Subcutaneous preadipocyte (primary cell): ENCODE measurements around the gene CDCA5. TPM values are rescaled to one million over a fixed set of nuclear protein-coding genes. Genes with fewer than 3 reads are reported as not detected.

Source experiments
- small RNA-seq: library from RNA; depleted of rRNA; stranded (forward); fragments of <200 nt; gene quantifications from one replicate; pipeline ENCODE3, GENCODE V24; 2012
- total RNA-seq: library from RNA; depleted of rRNA; stranded (reverse); fragments of >200 nt; gene quantifications from 2 replicates; pipeline ENCODE4 v1.2.3, GENCODE V29; 2012

The CDCA5 gene, protein sequence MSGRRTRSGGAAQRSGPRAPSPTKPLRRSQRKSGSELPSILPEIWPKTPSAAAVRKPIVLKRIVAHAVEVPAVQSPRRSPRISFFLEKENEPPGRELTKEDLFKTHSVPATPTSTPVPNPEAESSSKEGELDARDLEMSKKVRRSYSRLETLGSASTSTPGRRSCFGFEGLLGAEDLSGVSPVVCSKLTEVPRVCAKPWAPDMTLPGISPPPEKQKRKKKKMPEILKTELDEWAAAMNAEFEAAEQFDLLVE
- 12.5 and 18.6 TPM in 2 replicates for total RNA-seq

DNA sequence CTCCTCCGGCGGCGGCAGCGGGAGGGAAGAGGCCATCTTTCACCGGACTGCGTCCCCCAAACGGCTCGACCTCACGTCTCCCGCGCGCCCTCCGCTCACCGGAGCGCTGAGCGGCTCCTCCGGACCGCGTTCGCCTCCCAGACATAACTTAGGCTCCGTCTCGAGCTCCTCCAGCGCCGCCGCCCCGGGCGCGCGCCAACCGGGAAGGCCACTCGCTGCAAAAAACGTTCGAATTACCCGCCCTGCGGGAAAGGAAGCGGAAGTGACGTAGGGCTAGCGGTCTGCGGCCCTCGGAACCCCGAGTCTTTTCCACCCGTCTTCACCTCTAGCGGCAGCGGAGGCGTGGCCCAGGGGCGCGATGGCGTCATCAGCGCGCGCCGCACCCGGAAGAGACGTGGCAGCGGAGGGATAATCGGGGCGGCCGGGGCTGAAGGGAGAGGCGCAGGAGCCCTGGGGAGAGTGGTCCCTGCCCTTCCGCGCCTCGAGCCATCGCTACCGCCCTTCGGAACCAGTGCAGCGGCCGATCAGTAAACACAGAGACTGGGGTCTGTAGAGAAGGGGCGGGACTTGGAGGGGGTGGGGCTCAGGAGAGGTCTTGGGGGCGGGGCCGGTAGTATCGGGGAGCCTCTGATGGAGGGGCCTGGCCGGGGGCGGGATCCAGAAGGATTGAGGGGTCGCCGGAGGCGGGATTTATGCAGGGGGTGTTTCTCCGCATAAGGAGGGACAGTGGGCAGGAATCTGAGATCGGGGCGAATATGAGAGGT, at the start of gene CDCA5, which contains the start of gene ZFPL1:
CDCA5 (minus strand) TSS at position 207 of the 764 bp plus-strand sequence; CDS start at position 145, 62 bp downstream.
ZFPL1 (plus strand) TSS at position 389 of the 764 bp plus-strand sequence. CDS start 477 bp downstream, outside the sequence.

DNA sequence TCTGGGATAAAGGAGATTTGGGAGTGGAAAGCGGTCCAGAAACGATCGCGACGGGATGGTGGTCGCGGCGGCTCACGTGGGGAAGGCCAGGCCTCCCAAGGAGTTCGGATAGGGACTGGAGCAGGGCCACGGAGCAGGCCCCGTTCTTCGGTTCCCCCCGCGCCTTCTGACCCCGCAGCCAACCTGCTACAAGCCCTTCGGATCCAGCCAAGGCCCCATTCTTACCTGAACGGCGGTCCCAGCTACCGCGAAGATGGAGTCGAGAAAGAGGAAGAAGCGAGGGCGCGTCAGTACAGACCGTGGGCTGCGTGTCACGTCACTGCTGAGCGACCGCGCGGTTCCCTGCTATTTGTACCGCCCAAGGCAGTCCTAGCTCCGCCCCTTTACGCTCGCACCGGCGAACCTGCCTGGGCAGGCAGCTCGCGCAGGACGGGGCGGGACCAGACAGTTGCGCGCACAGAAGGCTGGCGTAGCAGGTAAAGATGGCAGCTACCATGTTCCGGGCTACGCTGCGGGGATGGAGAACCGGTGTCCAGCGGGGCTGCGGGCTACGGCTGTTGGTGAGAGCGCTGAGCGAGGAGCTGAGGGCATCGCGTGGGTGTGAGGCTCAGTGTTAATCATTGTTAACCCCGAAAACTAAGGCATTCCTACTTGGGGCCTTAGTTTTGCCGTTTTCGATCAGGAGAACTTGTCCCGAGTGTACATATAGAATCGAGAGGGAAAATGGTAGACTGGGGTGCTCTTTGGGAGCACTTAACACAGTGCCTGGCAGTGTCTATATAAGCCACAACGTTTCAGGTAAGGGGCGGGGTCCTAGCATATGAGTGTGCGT, 38.2 kb upstream of the CDCA5 start, which contains the start of the genes FAU and MRPL49:
FAU (minus strand) TSS at position 270 of the 832 bp plus-strand sequence. CDS start 321 bp downstream, outside the sequence.
MRPL49 (plus strand) TSS at position 457 of the 832 bp plus-strand sequence; CDS start at position 483, 26 bp downstream.

DNA sequence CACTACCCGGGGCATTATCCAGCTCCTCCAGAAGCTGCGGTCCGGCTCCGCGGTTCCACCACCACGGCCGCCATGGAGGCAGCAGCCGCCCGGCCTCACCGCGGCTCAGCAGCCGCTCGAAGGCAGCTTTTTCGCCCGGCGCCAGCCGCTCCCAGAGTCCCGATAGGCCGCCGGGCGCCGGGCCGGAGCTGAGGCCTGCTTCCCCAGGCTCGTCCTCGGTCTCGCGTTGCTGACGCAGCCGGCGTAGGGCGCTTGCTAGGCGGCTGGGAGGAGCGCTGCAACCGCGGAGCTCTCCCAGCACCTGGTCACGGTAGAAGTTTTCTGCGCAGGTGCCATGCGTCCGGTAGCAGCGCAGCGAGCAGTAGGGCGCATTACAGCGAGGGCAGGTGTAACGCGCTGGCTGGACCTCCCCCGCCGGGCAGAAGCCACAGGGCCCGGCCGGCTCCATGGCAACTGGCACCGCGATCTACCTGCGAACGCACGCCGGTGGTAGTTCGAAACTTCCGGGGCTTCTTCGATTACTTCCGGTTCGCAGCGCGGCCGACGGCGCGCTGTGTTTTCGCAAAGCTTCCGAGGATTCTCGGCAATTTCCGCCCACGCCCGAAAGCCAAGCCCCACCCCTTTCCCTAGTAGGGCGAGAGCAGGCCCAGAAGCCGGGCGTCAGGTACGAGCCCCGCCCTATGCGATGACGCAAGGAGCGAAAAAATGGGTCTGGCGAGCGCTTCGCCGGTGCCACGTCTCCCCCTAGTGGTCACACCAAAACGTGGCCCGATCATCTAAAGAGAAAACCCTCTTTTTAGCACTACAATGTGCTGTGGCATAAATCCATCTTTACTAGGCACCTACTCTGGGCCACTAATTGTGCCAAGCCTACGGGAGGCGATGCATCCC, 33.6 kb upstream of the CDCA5 start, which contains the start of gene ZNHIT2:
ZNHIT2 (minus strand) TSS at position 496 of the 891 bp plus-strand sequence; CDS start at position 448, 48 bp downstream.

DNA sequence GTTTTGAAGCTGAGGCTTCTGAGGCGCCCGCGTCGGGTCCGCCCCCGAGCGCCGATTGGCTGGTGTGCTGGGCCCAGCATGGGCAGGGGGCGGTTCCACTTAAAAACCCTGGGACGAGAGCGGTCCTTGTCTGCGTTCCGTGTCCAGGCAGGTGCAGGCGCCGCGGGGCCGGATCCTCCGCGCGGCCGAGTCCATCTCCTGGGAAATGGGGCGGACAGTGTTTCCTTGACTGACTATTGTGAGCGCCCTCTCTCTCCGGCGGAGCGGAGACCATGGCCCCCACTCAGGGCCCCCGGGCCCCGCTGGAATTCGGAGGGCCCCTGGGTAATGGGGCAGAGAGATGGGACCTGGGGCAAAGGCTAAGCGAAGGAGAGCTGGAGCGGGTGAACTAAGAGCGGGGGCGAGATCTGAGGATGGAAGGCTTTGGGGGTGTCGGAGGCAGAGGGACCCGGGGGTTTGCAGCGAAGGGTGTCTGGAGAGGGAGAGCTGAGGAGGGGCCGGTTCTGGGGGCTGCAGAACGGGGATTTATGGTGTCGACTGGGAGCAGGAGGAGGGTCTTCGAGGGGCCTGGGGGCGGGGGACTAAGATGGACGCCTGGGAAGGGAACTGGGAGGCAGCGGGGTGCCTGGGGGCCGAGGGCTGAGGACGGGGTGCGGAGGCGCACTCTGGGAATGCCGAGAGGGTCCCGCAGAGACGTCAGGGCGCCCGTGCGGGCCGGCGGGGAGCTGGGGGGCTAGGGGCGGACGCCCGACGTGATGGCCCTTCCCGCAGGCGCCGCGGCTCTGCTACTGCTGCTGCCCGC, 28.1 kb upstream of the CDCA5 start, which contains the start of gene TM7SF2:
TM7SF2 (plus strand) TSS at position 129 of the 802 bp plus-strand sequence; CDS start at position 273, 144 bp downstream.

DNA sequence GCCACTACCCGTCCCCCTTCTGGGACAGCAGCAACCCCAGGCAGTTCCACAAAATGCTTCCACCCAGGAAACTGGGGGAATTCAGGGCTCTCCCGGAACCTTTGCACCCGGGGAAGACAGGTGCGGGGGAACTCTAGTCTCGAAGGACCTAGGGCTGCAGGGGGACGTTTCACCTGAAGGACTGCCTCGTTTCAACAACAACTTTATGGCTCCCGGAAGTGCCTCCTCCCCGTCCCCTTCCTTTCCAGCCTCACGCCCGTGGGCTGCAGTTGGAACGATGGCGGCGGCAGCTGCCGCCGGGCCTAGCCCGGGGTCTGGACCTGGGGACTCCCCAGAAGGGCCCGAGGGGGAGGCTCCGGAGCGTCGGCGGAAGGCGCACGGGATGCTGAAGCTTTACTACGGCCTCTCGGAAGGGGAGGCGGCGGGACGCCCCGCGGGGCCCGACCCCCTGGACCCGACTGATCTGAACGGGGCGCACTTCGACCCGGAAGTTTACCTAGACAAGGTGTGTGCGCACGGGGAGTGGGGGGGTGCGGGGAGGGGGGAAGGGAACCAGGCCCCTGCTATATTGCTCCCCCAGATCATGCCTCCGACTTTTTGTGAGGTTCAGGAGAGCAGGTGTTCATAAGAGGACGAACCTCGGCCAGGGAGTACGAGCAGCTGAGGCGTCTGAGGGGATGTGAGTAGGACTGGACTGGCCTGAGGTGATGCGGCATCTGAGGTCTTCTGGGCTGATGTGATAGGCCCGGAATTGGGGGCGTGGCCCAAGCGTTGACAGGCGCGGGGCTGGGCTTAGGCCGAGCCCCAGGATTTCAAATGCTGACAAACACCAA, 12.3 kb upstream of the CDCA5 start, which contains the start of gene VPS51:
VPS51 (plus strand) TSS at position 241 of the 833 bp plus-strand sequence; CDS start at position 278, 37 bp downstream.

DNA sequence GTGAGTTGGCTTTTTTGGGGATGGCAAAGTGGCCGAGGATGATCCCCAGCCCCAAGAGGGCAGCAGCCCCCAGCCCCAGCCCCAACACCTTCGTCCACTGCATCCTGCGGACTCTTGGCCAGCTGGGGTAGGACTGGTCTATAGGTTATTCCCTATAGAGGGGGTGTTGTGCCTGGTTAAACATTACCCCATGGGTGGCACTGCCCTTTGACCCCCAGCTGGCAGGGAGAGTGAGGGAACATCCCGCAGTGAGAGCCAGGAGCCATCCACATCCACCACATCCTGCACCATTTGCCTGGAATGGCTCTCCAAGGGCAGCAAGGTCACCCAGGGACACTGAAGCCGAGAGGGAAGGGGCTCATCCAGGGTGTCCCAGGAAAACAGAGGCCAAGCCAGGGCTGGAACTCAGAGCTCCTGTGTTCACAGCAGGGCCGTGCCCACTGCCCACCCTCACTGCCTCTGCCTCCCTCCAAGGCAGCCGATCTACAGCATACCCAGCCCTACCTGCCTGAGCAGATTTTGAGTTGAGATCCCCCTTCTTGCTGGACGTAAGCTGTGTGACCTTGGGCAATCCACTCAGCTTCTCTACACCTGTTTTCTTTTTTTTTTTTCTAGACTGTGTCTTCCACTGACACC, 25.3 kb downstream of the CDCA5 start, which contains the start of gene NAALADL1:
NAALADL1 (minus strand) TSS at position 135 of the 636 bp plus-strand sequence; CDS start at position 103, 32 bp downstream.

DNA sequence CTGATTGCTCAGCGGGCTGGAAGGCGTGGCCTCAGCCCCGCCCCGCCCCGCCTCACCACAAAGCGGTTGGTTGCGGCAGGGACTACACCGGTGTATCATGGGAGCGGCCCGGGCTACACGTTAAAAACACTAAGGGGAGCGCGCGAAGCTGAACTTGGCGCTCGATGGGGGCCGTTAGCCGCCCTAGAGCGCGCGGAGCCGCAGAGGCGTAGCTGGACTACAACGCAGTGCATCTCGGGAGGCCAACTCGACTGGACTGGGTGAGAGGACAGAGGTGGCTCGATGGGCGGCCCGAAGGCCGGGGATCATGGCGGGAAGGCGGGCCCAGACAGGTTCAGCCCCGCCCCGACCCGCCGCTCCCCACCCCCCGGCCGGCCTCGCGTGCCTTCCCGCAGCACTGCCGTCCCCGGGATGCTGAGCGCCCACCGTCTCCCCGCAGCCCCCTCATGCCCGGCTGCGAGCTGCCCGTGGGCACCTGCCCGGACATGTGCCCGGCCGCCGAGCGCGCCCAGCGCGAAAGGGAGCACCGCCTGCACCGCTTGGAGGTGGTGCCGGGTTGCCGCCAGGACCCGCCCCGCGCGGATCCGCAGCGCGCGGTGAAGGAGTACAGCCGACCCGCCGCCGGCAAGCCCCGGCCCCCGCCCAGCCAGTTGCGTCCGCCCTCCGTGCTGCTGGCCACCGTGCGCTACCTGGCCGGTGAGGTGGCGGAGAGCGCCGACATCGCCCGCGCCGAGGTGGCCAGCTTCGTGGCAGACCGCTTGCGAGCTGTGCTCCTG, 42.8 kb downstream of the CDCA5 start, which contains the start of gene SAC3D1:
SAC3D1 (plus strand) TSS at position 364 of the 776 bp plus-strand sequence; CDS start at position 447, 83 bp downstream.

Small RNA genes lying within 50 kb of the gene (small RNA-seq; reads per million reads assigned to genes)
- not detected for gene SNX15

Other genes starting within 250 kb of the CDCA5 start
- under 0.01 TPM in 2 replicates for gene CDC42BPG, start 239.4 kb downstream of the CDCA5 start, total RNA-seq
- gene EHD1, start 205.4 kb downstream of the CDCA5 start, total RNA-seq = 40.1 and 75.3 TPM in 2 replicates
- gene ATG2A, start 166.8 kb downstream of the CDCA5 start, total RNA-seq = 15.4 and 19.5 TPM in 2 replicates
- 5.9 and 8.2 TPM in 2 replicates for gene PPP2R5B, start 159.4 kb downstream of the CDCA5 start, total RNA-seq
- not detected in 2 replicates for gene GPHA2, start 148.1 kb downstream of the CDCA5 start, total RNA-seq
- not detected in 2 replicates for gene MAJIN, start 111.9 kb downstream of the CDCA5 start, total RNA-seq
- 0.37 and 0.98 TPM in 2 replicates for gene BATF2, start 87.1 kb downstream of the CDCA5 start, total RNA-seq
- gene ARL2, start 69.9 kb downstream of the CDCA5 start, total RNA-seq = 46.7 and 63.2 TPM in 2 replicates
- 12.1 and 13.2 TPM in 2 replicates for gene SNX15, start 56.6 kb downstream of the CDCA5 start, total RNA-seq
- gene SAC3D1, start 42.8 kb downstream of the CDCA5 start, total RNA-seq = 17.6 and 19.4 TPM in 2 replicates
- 10.8 and 14.3 TPM in 2 replicates for gene NAALADL1, start 25.5 kb downstream of the CDCA5 start, total RNA-seq
- gene ZFPL1, start 182 bp upstream of the CDCA5 start, total RNA-seq = 26.8 and 29.0 TPM in 2 replicates
- gene VPS51, start 12.2 kb upstream of the CDCA5 start, total RNA-seq = 122 and 127 TPM in 2 replicates
- gene TM7SF2, start 27.8 kb upstream of the CDCA5 start, total RNA-seq = 13.2 and 14.3 TPM in 2 replicates
- gene ZNHIT2, start 33.7 kb upstream of the CDCA5 start, total RNA-seq = 12.9 and 13.1 TPM in 2 replicates
- gene FAU, start 38.1 kb upstream of the CDCA5 start, total RNA-seq = 193 and 272 TPM in 2 replicates
- gene MRPL49, start 38.3 kb upstream of the CDCA5 start, total RNA-seq = 24.6 and 30.1 TPM in 2 replicates
- gene SYVN1, start 50.5 kb upstream of the CDCA5 start, total RNA-seq = 12.5 and 15.1 TPM in 2 replicates
- not detected in 2 replicates for gene SPDYC, start 86.2 kb upstream of the CDCA5 start, total RNA-seq
- 120 and 136 TPM in 2 replicates for gene CAPN1, start 97.9 kb upstream of the CDCA5 start, total RNA-seq
- gene POLA2, start 177.9 kb upstream of the CDCA5 start, total RNA-seq = 9.9 and 17.6 TPM in 2 replicates
- 49.6 and 58.8 TPM in 2 replicates for gene CDC42EP2, start 230.8 kb upstream of the CDCA5 start, total RNA-seq
- 49.2 and 52.0 TPM in 2 replicates for gene DPF2, start 249.8 kb upstream of the CDCA5 start, total RNA-seq